GM12801 (cell line): ENCODE results near the gene APOL3.

Source experiments
- CTCF ChIP-seq: IDR thresholded peaks from one replicate; pipeline ENCODE4 v1.5.1; 2011; ENCODE audit warnings: control low read depth; ENCODE audit not compliant: insufficient read length; ENCODE audit errors: extremely low read depth

The APOL3 gene

GRCh38 chr22:36156515-36157419 is 3.8 kb downstream of the APOL3 start:
- no peak for TF ChIP-seq CTCF

DNA sequence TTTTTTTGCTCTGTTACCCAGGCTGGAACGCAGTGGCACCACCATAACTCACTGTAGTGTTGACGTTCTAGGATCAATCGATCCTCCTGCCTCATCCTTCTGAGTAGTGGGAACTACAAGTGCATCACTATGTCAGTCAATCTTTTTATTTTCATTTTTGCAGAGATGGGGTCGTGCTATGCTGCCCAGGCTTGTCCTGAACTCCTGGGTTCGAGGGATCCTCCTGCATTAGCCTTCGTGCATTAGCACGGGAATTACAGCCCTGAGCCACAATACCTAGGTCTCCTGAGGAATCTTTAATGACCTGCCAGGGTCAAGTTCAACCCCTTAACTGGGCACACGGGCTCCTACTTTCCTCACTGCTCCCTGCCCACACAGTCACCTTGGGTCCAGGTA is 4.4 kb downstream of the APOL3 start:
- TF ChIP-seq CTCF: no peak

GRCh38 chr22:36155702-36156101 is 4.9 kb downstream of the APOL3 start:
- TF ChIP-seq CTCF: no peak

GRCh38 chr22:36154423-36154945 is 6.1 kb downstream of the APOL3 start:
- TF ChIP-seq CTCF: no peak

DNA sequence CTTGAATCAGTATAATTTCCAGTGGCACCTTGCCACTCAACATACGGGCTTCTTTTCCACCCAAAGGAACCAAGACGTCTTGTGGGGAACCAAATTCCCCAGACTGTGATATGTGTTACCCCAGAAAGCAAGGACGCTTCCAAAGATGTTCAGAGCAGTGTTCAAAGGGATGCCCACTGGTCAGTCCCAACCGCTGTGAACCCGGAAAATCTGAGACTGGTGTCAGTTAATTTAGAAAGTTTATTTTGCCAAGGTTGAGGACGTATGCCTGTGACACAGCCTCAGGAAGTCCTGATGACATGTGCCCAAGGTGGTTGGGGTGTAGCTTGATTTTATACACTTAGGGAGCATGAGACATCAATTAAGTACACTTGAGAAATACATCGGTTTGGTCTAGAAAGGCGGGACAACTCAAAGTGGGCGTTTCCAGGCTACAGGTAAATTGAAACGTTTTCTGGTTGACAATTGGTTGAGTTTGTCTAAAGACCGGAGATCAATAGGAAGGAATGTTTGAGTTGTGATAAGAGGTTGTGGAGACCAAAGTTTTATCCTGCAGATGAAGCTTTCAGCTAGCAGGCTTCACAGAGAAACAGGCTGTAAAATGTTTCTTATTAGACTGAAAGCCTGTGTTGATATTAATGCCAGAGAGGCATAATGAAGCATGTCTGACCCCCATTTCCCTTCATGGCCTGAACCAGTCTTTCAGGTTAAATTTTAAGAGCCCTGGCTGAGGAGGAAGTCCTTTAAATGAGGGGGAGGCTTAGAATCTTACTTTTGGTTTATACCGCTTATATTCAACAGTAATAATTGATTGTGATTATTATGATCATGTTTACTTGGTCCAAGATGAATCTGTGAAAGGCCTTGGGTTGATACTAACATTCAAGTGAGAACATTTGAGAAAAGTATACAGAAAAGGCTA is 6.8 kb downstream of the APOL3 start:
- no peak for TF ChIP-seq CTCF

DNA sequence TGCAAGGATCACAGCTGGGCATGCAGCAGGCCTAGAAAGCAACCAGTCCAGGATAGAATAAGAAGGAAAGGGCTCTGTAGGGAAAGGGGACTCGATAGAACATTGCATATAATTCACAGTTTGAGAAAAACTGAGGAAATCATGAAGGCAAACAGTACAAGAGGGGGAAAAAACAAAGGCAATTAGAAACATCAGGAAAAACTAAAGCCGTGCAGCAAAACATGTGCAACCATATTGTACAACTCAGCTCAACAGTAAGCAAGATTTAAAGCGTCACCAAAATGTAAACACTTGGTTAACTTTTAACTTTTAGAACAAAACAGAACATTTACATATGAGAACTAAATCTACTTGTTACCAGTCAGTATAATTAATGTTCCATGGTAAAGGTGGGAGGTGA is 8.5 kb downstream of the APOL3 start:
- no peak for TF ChIP-seq CTCF

DNA sequence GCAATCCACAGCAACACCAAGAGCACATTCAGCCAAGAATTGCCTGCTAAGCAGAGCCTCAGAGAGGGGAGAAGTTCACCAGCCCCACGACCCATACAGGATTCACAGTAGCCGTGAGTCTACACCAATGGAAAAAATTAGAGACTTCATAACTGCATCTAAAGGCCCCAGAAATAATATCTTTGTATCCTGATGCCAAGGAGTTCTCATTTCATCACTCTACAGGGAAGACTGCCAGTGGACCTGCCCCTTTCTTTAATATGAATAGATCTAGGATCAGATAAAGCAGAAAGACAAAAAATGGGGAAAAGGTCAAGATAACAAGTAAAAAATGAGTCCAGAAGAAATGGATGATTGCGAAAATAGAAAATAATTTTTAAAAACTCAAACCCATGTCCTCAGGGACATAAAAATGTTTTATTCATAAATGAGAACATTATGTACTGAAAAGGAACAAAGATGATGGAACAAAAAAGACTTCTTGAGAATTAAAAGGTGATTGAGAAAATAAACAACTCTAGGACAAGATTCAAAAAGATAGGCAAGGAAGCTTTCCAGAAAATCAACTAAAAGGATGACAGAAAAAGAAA is 9.5 kb downstream of the APOL3 start:
- TF ChIP-seq CTCF: no peak
